ENCODE results near the gene IFNAR2.
"Not testable (repeated sequence)": the region's sequence is repeated elsewhere in the genome, so short reads cannot be mapped to it uniquely, and the experiment has no call there.

IFNAR2 gene

GRCh38 chr21:33217138-33217520 is 12.6 kb upstream of the IFNAR2 start:
- no peak for DNase-seq

GRCh38 chr21:33219300-33219699 is 10.4 kb upstream of the IFNAR2 start:
- DNase-seq, result no peak

GRCh38 chr21:33219954-33220353 is 9.8 kb upstream of the IFNAR2 start:
- no peak for DNase-seq

GRCh38 chr21:33225376-33225775 is 4.4 kb upstream of the IFNAR2 start:
- DNase-seq, result not testable (repeated sequence)

GRCh38 chr21:33228455-33228854 is 1.3 kb upstream of the IFNAR2 start:
- DNase-seq, result no peak

GRCh38 chr21:33229099-33229783 is 497 bp upstream of the IFNAR2 start:
- DNase-seq, result no peak

GRCh38 chr21:33230545-33231324 is 997 bp downstream of the IFNAR2 start:
- peak; percentile 81 for DNase-seq

- DNase-seq, result no peak
Measured at GRCh38 chr21:33231526-33231925, 1.8 kb downstream of the IFNAR2 start.

GRCh38 chr21:33232291-33233034 is 2.7 kb downstream of the IFNAR2 start:
- DNase-seq, result no peak

GRCh38 chr21:33234635-33235520 is 5.1 kb downstream of the IFNAR2 start:
- no peak for DNase-seq

GRCh38 chr21:33236013-33236686 is 6.4 kb downstream of the IFNAR2 start:
- DNase-seq, result no peak

GRCh38 chr21:33236766-33237165 is 7.0 kb downstream of the IFNAR2 start:
- peak; percentile 11 for DNase-seq

GRCh38 chr21:33237486-33237885 is 7.7 kb downstream of the IFNAR2 start:
- DNase-seq, result no peak

GRCh38 chr21:33238146-33238545 is 8.4 kb downstream of the IFNAR2 start:
- no peak for DNase-seq

- DNase-seq, result no peak
Measured at GRCh38 chr21:33238565-33239255, 9.0 kb downstream of the IFNAR2 start.

- DNase-seq, result not testable (repeated sequence)
Measured at GRCh38 chr21:33239559-33240127, 9.9 kb downstream of the IFNAR2 start.

GRCh38 chr21:33240404-33240803 is 10.7 kb downstream of the IFNAR2 start:
- DNase-seq, result no peak

- no peak for DNase-seq
Measured at GRCh38 chr21:33241846-33242245, 12.1 kb downstream of the IFNAR2 start.

GRCh38 chr21:33242846-33243245 is 13.1 kb downstream of the IFNAR2 start:
- DNase-seq, result not testable (repeated sequence)

- DNase-seq, result no peak
Measured at GRCh38 chr21:33244082-33244778, 14.5 kb downstream of the IFNAR2 start.

GRCh38 chr21:33244779-33245105 is 15.0 kb downstream of the IFNAR2 start:
- no peak for DNase-seq

Data from eye (tissue), 1 donor.